GM18505 (cell line): ENCODE results near the gene CEP170B.
"Not testable (repeated sequence)": the region's sequence is repeated elsewhere in the genome, so short reads cannot be mapped to it uniquely, and the experiment has no call there.

Experiments
- ATAC-seq: cut with Tn5 transposase; IDR thresholded peaks from one replicate; pipeline ENCODE4 v1.9.1; 2021; ENCODE audit not compliant: unreplicated experiment
- POLR2A ChIP-seq: IDR thresholded peaks from 4 replicates; pipeline ENCODE4 v1.6.1; 2011; ENCODE audit warnings: borderline replicate concordance; ENCODE audit not compliant: insufficient read depth, insufficient read length; ENCODE audit errors: extremely low read depth

The CEP170B gene

DNA sequence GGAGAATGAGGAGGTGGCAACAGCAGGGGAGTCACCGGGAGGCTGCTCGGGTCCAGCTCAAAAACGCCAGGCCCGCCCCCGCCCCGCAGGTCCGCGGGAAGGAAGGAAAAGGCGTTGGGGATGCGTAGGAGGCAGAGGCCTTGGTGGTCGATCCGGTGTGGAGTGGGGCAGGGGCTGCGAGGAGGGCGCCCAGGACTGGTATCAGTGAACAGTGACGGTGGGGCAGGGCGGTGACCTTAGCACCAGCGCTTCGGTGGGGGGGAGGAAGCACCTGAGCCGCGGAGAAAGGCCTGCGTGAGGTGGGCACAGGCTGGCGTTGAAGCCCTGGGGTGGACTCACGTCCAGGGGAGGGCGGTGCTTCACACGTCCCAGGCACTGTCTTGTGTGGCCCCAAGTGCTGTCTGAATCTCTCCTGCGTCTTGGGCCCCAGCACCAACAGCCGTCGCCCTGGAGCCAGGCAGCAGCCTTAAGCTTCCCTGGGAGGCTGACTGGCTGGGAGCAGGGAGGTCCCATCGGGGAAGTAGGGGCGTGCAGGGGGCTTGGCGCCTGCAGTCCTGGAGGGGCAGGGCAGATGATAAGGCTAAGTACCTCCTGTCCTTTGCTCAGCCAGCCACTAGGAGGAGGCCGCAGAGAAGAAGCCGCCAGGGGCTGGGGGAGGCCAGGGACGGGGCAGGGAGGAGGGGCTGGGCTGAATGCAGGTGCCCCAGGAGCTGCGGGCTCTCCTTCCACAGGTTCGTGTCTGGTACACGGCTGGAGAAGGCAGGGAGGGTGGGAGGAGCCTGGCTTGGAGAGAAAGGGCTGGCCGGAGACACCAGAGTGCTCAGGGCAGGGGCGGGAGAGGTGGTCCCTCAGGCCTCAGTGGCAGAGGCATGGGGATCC, 37.7 kb upstream of the CEP170B start:
- no peak for ATAC-seq
- no peak for TF ChIP-seq POLR2A

DNA sequence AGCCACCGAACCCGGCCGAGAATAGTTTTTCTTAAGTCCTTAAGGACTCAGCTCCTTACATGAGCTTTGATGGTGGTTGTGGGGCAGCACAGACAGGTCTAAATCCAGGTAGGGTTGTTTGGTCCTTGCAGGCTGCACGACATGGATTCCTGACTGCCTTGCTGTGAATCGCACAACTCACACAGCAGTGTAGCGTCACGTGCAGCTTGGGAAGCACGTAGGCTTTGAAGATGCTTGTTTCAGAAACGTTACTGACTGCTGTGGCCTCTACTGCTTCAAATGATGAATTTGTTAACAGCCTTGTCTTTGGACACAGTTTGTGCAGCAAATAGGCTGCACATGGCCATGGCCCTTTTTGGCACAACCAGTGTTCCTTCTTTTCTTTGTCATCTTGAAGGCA, 34.3 kb upstream of the CEP170B start:
- no peak for ATAC-seq
- TF ChIP-seq POLR2A: no peak

DNA sequence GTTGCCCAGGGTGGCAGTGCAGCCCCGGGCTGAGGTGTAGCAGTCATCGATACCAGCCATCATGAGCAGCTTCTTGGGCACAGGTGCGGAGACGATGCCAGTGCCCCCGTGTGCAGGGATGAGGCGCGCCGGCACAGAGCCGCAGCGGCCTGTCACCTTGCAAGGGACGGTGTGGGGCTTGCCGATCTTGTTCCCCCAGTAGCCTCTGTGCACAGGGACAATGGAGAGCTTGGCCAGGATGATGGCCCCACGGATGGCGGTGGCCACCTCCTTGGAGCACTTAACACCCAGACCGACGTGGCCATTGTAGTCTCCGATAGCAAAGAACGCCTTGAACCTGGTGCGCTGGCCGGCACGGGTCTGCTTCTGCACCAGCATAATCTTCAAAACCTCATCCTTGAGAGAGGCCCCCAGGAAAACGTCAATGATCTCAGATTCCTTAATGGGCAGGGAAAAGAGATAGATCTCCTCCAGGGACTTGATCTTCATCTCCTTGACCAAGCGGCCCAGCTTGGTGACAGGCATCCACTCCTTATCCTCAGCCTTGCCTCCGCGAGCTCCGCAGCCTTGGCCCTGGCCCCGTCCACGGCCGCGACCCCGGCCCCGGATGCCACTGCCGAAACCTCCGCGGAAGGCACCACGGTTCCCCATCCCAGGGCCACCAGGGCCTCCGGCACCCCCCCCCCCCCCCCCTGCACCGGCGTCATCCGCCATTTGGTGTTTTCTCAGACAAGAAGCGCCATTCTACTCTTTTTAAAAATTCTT, 28.7 kb upstream of the CEP170B start:
- ATAC-seq: not testable (repeated sequence)

DNA sequence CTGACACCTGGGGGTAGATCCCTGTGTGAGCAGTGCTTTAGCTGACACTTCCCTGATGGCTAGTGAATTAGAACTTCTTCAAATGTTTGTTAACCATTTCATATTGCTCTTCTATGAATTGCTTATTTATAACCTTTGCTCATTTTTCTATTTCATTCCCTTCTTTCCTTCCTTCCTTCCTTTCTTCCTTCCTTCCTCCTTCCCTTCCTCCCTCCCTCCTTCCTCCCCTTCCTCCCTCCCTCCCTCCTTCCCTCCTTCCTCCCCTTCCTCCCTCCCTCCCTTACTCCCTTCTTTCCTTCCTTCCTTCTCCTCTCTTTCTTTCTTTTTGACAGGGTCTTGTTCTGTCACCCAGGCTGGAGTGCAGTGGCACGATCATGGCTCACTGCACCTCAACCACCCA, 23.3 kb upstream of the CEP170B start:
- ATAC-seq: no peak
- TF ChIP-seq POLR2A: no peak

DNA sequence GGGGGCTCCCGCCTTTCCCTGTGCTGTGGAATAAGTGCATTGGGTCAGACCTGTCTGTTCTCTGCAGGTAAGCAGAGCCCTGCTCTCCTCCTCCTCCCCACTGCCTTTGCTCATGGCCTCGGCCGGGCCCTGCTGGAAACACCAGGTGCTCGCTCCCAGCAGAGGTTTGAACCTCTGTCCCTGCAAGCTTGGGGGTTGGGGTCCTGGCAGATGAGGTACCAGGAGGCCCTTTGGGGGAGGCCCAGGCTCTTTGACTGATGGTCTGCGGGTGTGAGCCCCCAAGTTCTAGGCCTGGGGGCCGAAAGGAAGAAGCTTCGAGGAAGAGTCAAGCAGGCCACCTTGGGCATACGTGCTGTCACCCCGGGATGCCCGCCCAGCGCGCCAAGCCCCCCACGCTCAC, 22.1 kb upstream of the CEP170B start:
- no peak for ATAC-seq
- TF ChIP-seq POLR2A: no peak

GRCh38 chr14:104843442-104844305, 21.4 kb upstream of the CEP170B start:
- no peak for TF ChIP-seq POLR2A
- ATAC-seq: no peak

- no peak for ATAC-seq
- TF ChIP-seq POLR2A: no peak
Observed at GRCh38 chr14:104844306-104845032, 20.6 kb upstream of the CEP170B start.

GRCh38 chr14:104845033-104845666, 19.9 kb upstream of the CEP170B start:
- no peak for ATAC-seq
- no peak for TF ChIP-seq POLR2A

GRCh38 chr14:104845834-104846441, 19.1 kb upstream of the CEP170B start:
- no peak for ATAC-seq
- no peak for TF ChIP-seq POLR2A

GRCh38 chr14:104852280-104852663, 12.8 kb upstream of the CEP170B start:
- no peak for ATAC-seq
- TF ChIP-seq POLR2A: no peak

DNA sequence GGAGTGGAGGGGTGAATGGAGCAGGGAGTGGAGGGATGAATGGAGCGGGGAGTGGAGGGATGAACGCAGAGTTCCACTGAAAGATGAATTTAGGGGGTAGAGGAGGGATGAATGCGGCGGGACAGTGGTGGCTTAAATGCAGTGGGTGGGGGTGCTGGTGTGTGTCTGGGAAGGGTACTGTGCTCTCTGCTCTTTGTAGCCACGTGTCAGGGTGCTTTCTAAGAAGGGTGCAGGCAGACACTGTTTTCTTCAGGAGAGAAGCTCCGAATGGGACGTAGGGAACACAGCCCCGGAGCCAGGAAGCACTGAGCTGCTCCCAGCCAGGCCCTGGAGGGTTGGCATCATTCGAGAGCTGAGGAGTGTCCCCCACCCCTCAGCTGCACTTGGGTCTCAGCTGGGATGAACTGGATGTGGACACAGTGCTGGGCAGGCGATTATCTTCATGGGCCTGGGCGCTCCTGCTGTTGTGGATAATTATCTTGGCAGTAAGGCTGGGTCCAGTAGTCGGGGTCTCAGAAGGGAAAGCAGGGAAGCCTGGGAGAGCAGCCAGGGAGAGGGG, 9.5 kb upstream of the CEP170B start:
- TF ChIP-seq POLR2A: no peak
- no peak for ATAC-seq
